HepG2 (cell line): Measurements from ENCODE around the gene CDC42EP4. TPM values are rescaled to one million over a fixed set of nuclear protein-coding genes. Genes with fewer than 3 reads are reported as not detected.

Experiments
- ATAC-seq: fragments of 200-7000 bp; cut with Tn5 transposase; 3 replicates; pipeline ENCODE4 v1.9.1; 2020; ENCODE audit warnings: mild to moderate bottlenecking, moderate library complexity
- BruUV-seq: library from RNA; stranded (reverse); fragments of 400-500 nt; replicated peaks from 2 replicates; lab custom pipeline; 2021; lab: Mats Ljungman, UMichigan
- CTCF ChIA-PET: fragments of 300-600 bp; formaldehyde crosslinking; extraction: SDS; loops from one replicate; lab custom pipeline; 2021; ENCODE audit warnings: low total read pairs, inconsistent platforms, low intra/inter-chr PET ratio; lab: Yijun Ruan, JAX
- POLR2A ChIA-PET: fragments of 350-600 bp; sonication (Branson Sonifier 250); formaldehyde crosslinking; loops from one replicate; lab custom pipeline; 2020; ENCODE audit warnings: antibody characterized with exemption, inconsistent platforms; lab: Yijun Ruan, JAX
- DNase-seq: peaks from one replicate; pipeline ENCODE4 v3.0.0-alpha.2; 2015; ENCODE audit warnings: low spot score
- FAIRE-seq: peaks from 3 replicates; lab custom pipeline; 2011; peaks lifted over from hg19 to GRCh38; lab: Jason Lieb, UNC
- H2AFZ ChIP-seq: one replicate; pipeline ENCODE4 v1.6.1; 2011; ENCODE audit warnings: low read length, inconsistent platforms
- H3K27ac ChIP-seq: fragments of 300-600 bp; 3 replicates; pipeline ENCODE4 v1.8.0; 2011; ENCODE audit warnings: mixed run types, mild to moderate bottlenecking, mixed read lengths, low read length, inconsistent platforms; ENCODE audit not compliant: insufficient read depth; ENCODE audit errors: extremely low read length
- H3K27me3 ChIP-seq, 2 experiments: fragments of 200-600 bp in 1 of 2; 2 replicates in 1 of 2; 3 replicates in 1 of 2; pipeline versions ENCODE4 v1.6.0 to v1.8.0; 2011; ENCODE audit warnings: low read length in 2 of 2, mild to moderate bottlenecking in 2 of 2, moderate library complexity in 2 of 2, inconsistent platforms in 1 of 2; ENCODE audit not compliant: insufficient read depth in 2 of 2, control insufficient read depth in 1 of 2
- H3K36me3 ChIP-seq, 2 experiments: fragments of 200-600 bp in 1 of 2; replicated peaks in 1 of 2; 2 replicates in 1 of 2; 3 replicates in 1 of 2; pipeline versions ENCODE4 v1.5.1 to v1.8.0; 2011; ENCODE audit warnings: low read length in 2 of 2, inconsistent platforms in 1 of 2; ENCODE audit not compliant: insufficient read depth in 2 of 2, control insufficient read depth in 1 of 2
- H3K4me1 ChIP-seq: 2 replicates; pipeline ENCODE4 v1.5.1; 2012; ENCODE audit warnings: low read length, inconsistent platforms; ENCODE audit not compliant: insufficient read depth
- H3K4me2 ChIP-seq: 2 replicates; pipeline ENCODE4 v1.6.0; 2011; ENCODE audit warnings: low read depth, low read length, inconsistent platforms
- H3K4me3 ChIP-seq, 3 experiments: fragments of 200-600 bp in 1 of 3; sonication (generic), shearing (Covaris generic) in 1 of 3; replicated peaks in 1 of 3; 2 replicates each; pipeline ENCODE4 v1.5.1; 2011 to 2016; ENCODE audit warnings: low read length in 3 of 3, inconsistent platforms in 2 of 3, low read depth in 2 of 3, mild to moderate bottlenecking in 2 of 3, control low read depth in 1 of 3, mixed read lengths in 1 of 3; ENCODE audit not compliant: insufficient read depth in 1 of 3
- H3K79me2 ChIP-seq: one replicate; pipeline ENCODE4 v1.6.1; 2011; ENCODE audit warnings: low read length, inconsistent platforms; ENCODE audit not compliant: insufficient read depth
- H3K9ac ChIP-seq: 2 replicates; pipeline ENCODE4 v1.6.0; 2011; ENCODE audit warnings: mild to moderate bottlenecking, low read depth, low read length, inconsistent platforms; ENCODE audit not compliant: insufficient read depth
- H3K9me3 ChIP-seq: 2 replicates; pipeline ENCODE4 v1.5.1; 2012; ENCODE audit warnings: mild to moderate bottlenecking, low read length
- H4K20me1 ChIP-seq: 2 replicates; pipeline ENCODE4 v1.6.0; 2011; ENCODE audit warnings: inconsistent platforms, mild to moderate bottlenecking, low read length, moderate library complexity; ENCODE audit not compliant: insufficient read depth
- CREB1 ChIP-seq, 2 experiments: fragments of 450-650 bp in 1 of 2; IDR thresholded peaks; 2 replicates each; pipeline ENCODE4 v1.6.1; 2016 to 2017; ENCODE audit warnings: control low read depth in 1 of 2, mild to moderate bottlenecking in 1 of 2, missing compliant biosample characterization in 1 of 2, missing genetic modification characterization in 1 of 2
- NFATC3 ChIP-seq: sonication (generic); formaldehyde crosslinking; IDR thresholded peaks from 2 replicates; pipeline ENCODE4 v1.5.1; 2020; ENCODE audit warnings: mild to moderate bottlenecking, missing genetic modification reagents
- NRL ChIP-seq: sonication (generic); formaldehyde crosslinking; IDR thresholded peaks from 2 replicates; pipeline ENCODE4 v1.5.0; 2020; ENCODE audit warnings: missing genetic modification reagents, mild to moderate bottlenecking, moderate library complexity, borderline replicate concordance
- TFE3 ChIP-seq: IDR thresholded peaks from 2 replicates; pipeline ENCODE4 v1.6.1; 2016
- ZBTB14 ChIP-seq: sonication (generic); formaldehyde crosslinking; IDR thresholded peaks from 2 replicates; pipeline ENCODE4 v1.4.0; 2020; ENCODE audit warnings: missing genetic modification reagents
- ZBTB2 ChIP-seq: sonication (generic); formaldehyde crosslinking; IDR thresholded peaks from 2 replicates; pipeline ENCODE4 v1.8.0; 2022; ENCODE audit warnings: low read depth, missing genetic modification reagents
- ZBTB44 ChIP-seq: sonication (generic); formaldehyde crosslinking; IDR thresholded peaks from 2 replicates; pipeline ENCODE4 v1.4.0; 2020; ENCODE audit warnings: missing genetic modification reagents
- WGBS: methylation state at CpG from one replicate; pipeline ENCODE4 v1.1.6; 2017; ENCODE audit warnings: low lambda C conversion rate; 5-methylcytosine and 5-hydroxymethylcytosine counted together
- in situ Hi-C: cut with HindIII; loops from 2 replicates; pipeline ENCODE4 v1.10.0; 2017; ENCODE audit warnings: low pct_unique_long_range_greater_than_20kb; ENCODE audit not compliant: extremely low pct_ligation_motif_present
- intact Hi-C: fragments of 100-400 bp; cut with micrococcal nuclease; formaldehyde crosslinking; loops from one replicate; pipeline ENCODE4 v1.10.0; 2022; ENCODE audit not compliant: unreplicated experiment
- polyA plus RNA-seq, 8 experiments: library from polyadenylated mRNA; depleted of rRNA in 3 of 8; stranded (reverse) in 7 of 8; unstranded in 1 of 8; fragments of >200 nt; fragmentation: Illumina TruSeq in 4 of 8; extraction: Trizol in 4 of 8; gene quantifications; 2 replicates each; pipeline versions ENCODE4 v1.2.1 to v1.2.3, GENCODE V29; 2011 to 2016; ENCODE audit warnings: low read depth in 4 of 8, missing spikeins in 1 of 8, mixed read lengths in 1 of 8; ENCODE audit not compliant: insufficient read depth in 1 of 8
- total RNA-seq, 5 experiments: library from RNA; depleted of rRNA; stranded (reverse); fragments of >200 nt; fragmentation: Illumina TruSeq; extraction: Trizol; gene quantifications; 2 replicates each; pipeline ENCODE4 v1.2.3, GENCODE V29; 2016; ENCODE audit warnings: low read depth in 1 of 5

CDC42EP4 gene
- total and polyA plus RNA-seq, 2 of the 13 experiments (the other 11 are each of a cell fraction or from before 2014, with no cell fraction given), result 19.0 to 54.0 TPM

GRCh38 chr17:73358668-73359067 is 46.9 kb upstream of the CDC42EP4 start (continued):
- TF ChIP-seq ZBTB2 (CRISPR knock-in tag), result no peak
- no peak for TF ChIP-seq ZBTB14 (CRISPR knock-in tag)
- no peak for TF ChIP-seq TFE3 (CRISPR knock-in tag)

GRCh38 chr17:73357981-73358380 is 46.2 kb upstream of the CDC42EP4 start:
- Histone ChIP-seq H3K9me3 (no peaks in the 10 kb centered on the region), H3K9ac (no peak overlapping the region), H3K27ac (no peak overlapping the region)
- in situ Hi-C loops, result no loop called here
- no peak for FAIRE-seq
- TF ChIP-seq CREB1 (IDR thresholded peaks at IDR 0.05) (peak; percentile 53), CREB1 (CRISPR knock-in tag; IDR thresholded peaks at IDR 0.05) (no peak), NRL (CRISPR knock-in tag) (0 out of 2 replicates have a peak, but pooled peaks have one; percentile 24), NFATC3 (CRISPR knock-in tag) (no peak), ZBTB44 (CRISPR knock-in tag) (no peak)
- TF ChIP-seq, all 625 proteins: peak for 2
- H3K36me3 ChIP-seq, result no peaks in the 10 kb centered on the region
- DNase-seq (no peak), ATAC-seq (no peak)
- peaks cover 31 to 79% of the 10 kb centered on the region in 2 experiments for H3K27me3 ChIP-seq
- peaks cover 36% of the 10 kb centered on the region for H3K4me1 ChIP-seq
- no peak overlapping the region for H2AFZ ChIP-seq
- intact Hi-C loops, result no loop called here
- no peaks in the 10 kb centered on the region for H3K79me2 ChIP-seq
- H3K4me3 ChIP-seq, result no peak overlapping the region
- BruUV-seq, result no TSS peak
- ChIA-PET POLR2A (no interaction called here), CTCF (no interaction called here)
- no peaks in the 10 kb centered on the region for H4K20me1 ChIP-seq
- 75% methylated on average over 14 of the region's 19 CpGs for WGBS
- no peak overlapping the region for H3K4me2 ChIP-seq
